Prostate gland (tissue), 2 donors: ENCODE measurements around the gene BCR.

Source experiments
- POLR2A ChIP-seq: fragments of 450-650 bp; IDR thresholded peaks from one replicate; pipeline ENCODE4 v1.6.1; 2016; ENCODE audit warnings: antibody characterized with exemption, mild to moderate bottlenecking
- TF ChIP-seq, protein P1 (sequence below), 4 experiments: fragments of 200-600 bp in 2 of 4; fragments of 450-650 bp in 2 of 4; sonication (generic) in 2 of 4; IDR thresholded peaks; 1 replicate in 3 of 4; 2 replicates in 1 of 4; pipeline ENCODE4 v1.5.1; 2016 to 2019; ENCODE audit warnings: antibody characterized with exemption in 4 of 4, mild to moderate bottlenecking in 2 of 4, moderate library complexity in 2 of 4

DNA sequence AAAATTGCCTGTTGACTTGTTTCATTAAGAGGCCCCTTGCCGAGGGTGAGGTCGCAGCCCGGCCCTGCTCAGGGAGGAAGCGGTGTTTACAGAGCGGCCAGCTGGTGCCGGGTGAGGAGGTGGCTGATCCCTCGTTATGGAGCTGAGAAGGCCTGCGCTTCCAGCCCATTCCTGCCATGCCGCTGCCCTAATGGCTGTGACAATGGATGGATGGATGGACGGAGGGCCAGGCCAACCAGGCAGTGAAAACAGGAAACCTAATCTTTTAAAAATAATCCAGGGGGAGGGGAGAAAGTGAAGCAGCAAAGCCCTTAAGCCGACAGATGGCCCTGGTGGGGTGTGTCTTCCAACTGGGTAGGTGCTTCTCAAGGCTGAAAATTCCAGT lies 38.5 kb downstream of the BCR start:
- TF ChIP-seq POLR2A, result no peak
- TF ChIP-seq, protein P1, sequence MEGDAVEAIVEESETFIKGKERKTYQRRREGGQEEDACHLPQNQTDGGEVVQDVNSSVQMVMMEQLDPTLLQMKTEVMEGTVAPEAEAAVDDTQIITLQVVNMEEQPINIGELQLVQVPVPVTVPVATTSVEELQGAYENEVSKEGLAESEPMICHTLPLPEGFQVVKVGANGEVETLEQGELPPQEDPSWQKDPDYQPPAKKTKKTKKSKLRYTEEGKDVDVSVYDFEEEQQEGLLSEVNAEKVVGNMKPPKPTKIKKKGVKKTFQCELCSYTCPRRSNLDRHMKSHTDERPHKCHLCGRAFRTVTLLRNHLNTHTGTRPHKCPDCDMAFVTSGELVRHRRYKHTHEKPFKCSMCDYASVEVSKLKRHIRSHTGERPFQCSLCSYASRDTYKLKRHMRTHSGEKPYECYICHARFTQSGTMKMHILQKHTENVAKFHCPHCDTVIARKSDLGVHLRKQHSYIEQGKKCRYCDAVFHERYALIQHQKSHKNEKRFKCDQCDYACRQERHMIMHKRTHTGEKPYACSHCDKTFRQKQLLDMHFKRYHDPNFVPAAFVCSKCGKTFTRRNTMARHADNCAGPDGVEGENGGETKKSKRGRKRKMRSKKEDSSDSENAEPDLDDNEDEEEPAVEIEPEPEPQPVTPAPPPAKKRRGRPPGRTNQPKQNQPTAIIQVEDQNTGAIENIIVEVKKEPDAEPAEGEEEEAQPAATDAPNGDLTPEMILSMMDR (IDR thresholded peaks at IDR 0.05), result no peak
